Forelimb muscle (tissue), 1 donor: ENCODE measurements around the gene OR52B6. TPM values are rescaled to one million over a fixed set of nuclear protein-coding genes. Genes with fewer than 3 reads are reported as not detected.
A peak's percentile ranks its signal among the peaks of the same experiment; 100 is the strongest.
"Not testable (repeated sequence)": the region's sequence is repeated elsewhere in the genome, so short reads cannot be mapped to it uniquely, and the experiment has no call there.

Source experiments
- DNase-seq: peaks from one replicate; pipeline ENCODE4 v3.0.0-alpha.2; 2013; ENCODE audit warnings: low read depth
- polyA plus RNA-seq: library from polyadenylated mRNA; unstranded; fragments of 120-200 nt; gene quantifications from one replicate; pipeline ENCODE4 v1.2.1, GENCODE V29; 2013; ENCODE audit not compliant: insufficient read length

Gene OR52B6
- polyA plus RNA-seq, 1 donor, result not detected

DNA sequence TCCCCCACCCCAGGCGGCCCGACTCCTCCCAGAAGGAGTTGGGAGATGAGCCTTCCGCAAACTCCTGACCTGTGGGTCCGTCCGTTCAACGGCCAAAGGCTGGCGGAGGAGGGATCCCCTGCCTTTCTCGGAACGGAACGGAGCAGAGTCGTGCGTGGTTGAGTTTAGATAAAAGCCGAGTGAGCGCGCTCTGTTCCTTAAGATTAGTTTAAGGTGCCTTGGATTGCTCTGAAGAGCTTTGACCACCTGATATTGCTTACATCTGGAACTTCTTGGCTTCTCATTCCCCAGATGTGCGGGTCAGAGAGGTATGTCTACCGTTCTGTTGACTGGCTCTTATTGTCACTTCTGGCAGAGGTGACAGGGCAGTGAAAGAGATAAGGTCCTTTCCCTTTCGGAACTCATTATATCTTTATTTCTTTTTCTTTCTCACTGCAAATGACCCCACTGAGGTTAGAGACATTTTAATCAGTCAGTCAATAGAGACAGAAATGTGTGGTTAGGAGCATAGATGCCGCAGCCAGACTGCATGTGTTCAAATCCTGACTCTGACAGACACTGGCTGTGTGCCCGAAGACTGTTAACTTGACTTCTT is 16.0 kb downstream of the OR52B6 start, which contains the start of gene TRIM6:
TSS of gene TRIM6 (plus strand) at position 31 of the 595 bp plus-strand sequence. CDS start at position 292, 261 bp downstream.
- DNase-seq, result no peak

DNA sequence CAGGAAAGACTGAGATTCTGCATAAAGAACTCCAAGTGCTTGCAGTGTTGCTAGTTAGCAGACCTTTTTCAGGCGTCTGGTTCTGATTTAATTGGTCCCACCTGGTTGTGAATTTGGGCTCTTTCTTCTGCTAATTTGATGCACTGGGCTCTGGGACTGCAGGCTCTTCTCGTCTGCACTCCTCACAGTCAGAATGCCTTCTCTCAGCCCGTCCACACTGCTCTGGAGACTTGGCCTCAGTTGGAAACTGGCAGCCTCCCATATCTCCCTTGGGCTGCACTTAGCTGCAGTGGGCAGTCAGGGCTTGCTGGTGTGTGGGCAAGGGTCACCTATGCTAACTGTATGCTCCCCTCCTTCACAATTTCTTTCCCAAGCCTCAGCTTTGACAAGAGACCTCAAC is 17.3 kb downstream of the OR52B6 start:
- DNase-seq, result no peak

DNA sequence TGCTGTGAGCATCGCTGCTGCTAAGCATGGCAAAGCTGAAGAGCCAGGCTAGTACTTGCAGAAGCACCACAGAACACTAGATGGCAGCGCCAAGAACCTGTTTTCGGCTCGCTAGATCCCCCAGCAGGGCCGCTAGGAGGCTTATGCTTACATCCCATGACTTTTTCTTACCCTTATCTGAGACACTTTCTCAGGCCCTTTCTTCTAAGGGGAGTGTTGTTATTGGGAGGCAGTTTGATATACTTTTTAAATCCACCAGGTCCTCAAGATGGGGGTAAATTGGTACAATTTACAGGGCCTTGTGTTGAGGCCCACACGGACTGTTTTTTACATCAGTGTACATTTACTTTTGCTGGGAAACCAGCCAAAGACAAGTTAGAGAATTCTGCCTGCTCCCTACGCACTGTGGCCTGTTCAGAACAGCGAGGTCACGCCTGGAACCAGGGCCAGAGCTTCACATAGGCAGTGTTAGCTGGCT is 19.7 kb downstream of the OR52B6 start:
- DNase-seq, result no peak

DNA sequence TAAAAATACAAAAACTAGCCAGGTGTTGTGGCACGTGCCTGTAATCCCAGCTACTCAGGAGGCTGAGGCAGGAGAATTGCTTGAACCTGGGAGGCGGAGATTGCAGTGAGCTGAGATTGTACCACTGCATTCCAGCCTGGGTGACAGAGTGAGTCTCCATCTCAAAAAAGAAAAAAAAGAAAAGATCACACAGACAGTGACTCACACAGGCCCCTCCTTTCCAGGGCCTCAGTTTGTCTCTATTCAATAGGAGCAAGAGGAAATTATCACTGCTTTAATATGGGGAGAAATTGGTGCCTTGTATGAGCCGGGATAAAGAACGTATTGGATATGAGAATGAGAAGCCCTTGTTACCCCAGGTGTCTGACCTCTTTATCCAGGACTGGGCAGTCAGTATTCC is 22.1 kb downstream of the OR52B6 start:
- not testable (repeated sequence) for DNase-seq

DNA sequence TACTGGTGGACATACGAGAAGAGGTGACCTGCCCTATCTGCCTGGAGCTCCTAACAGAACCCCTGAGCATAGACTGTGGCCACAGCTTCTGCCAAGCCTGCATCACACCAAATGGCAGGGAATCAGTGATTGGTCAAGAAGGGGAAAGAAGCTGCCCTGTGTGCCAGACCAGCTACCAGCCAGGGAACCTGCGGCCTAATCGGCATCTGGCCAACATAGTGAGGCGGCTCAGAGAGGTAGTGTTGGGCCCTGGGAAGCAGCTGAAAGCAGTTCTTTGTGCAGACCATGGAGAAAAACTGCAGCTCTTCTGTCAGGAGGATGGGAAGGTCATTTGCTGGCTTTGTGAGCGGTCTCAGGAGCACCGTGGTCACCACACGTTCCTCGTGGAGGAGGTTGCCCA is 22.6 kb downstream of the OR52B6 start:
- no peak for DNase-seq

DNA sequence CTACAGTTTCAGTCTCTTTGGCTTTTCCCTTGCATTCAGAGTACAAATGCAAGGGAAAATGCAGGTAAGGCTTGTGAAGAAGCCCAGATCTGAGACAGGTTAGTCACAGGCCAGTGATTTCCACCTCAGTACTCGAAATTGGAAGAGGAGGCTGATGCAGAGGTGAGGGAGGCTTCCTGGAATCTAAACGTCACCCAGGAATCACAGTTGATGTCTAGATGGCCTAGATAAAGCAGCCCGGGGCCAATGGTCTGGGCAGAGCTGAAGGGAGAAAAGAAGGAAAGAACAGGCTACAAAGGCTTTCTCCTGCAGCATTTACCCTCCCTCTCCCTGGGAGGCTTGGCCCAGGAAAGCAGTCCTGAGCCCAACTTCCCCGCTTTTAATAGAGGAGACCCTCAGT is 24.2 kb downstream of the OR52B6 start:
- no peak for DNase-seq

DNA sequence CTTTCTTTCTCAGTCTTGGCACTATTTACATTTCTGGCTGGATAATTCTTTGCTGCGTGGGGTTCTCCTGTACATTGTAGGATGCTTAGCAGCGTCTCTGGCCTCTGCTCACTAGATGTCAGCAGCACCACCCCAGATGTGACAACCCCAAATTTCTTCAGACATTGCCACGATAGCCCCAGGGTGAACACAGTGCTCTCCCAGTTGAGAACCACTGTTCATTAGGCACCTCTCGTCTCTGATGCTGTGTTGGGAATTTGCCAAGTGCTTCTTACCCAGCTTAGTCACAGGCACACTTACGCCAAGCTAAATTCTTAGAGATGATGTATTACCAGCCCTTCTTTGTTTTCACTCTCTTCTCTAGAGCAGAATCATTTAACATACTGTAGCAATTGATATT is 25.2 kb downstream of the OR52B6 start:
- no peak for DNase-seq

DNA sequence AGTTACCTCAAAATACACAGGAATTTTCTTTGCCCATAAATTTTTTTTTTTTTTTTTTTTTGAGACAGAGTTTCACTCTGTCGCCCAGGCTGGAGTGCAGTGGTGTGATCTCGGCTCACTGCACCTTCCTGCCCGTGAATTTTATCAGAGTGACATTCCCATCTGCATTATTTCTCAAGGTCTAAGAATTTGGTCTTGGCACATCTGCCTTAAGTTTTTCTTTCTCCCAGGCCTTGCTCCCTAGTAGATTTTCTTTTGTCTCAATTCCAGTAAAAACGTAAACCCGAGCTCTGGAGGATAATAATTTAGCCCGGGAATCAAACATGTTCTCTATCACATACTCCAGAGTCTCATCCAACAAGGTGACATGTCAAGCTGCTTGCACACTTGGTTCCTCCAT is 28.1 kb downstream of the OR52B6 start:
- no peak for DNase-seq

DNA sequence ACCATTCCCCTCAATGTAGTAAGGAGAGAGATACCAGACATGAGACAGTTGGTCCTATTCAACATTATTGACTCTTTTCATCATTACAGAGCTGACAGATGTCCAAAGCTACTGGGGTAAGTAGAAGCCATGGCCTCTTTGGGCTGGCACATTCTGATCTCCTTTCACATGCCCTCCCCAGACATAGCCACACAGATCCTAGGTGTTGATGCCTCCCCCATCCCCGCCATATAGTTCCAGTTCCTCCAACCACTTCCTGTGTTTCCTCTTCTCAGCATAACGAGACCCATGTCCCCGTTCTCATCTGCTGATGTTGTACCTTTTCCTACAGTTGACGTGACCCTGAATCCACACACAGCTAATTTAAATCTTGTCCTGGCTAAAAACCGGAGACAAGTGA is 29.8 kb downstream of the OR52B6 start:
- DNase-seq, result no peak

DNA sequence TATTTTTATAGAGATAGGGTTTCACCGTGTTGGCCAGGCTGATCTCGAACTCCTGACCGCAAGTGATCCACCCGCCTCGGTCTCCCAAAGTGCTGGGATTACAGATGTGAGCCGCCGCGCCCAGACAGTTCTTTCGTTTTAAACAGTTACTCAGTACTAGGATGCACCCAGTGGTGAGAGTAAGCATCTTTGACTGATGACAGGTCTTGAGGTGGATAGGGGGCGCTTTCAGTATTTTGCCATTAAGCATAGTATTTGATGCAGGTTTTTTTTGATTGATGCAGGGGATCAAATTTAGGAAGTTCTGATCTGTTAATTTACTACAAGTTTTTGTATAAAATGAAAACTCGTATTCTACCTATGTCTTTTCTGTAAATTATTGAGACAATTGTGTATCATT is 30.9 kb downstream of the OR52B6 start:
- DNase-seq, result no peak

DNA sequence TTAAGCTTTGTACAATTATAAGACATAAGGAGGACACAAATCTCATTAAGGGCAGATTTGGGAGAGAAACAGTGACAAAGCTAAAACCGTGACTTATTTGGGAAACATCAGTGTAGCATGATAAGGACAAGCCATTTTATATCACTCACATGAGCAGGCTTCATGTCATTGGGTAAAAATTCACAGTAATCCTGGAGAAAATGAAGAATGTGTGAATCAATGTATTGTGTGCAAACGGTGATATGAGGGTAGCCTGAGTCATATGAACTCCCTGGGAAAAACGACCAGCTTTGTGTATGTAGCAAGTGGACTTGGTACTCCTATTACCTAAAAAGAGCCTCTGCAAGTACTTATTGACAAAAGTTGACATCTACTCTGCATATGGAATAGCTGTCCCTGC is 38.1 kb downstream of the OR52B6 start:
- no peak for DNase-seq

DNA sequence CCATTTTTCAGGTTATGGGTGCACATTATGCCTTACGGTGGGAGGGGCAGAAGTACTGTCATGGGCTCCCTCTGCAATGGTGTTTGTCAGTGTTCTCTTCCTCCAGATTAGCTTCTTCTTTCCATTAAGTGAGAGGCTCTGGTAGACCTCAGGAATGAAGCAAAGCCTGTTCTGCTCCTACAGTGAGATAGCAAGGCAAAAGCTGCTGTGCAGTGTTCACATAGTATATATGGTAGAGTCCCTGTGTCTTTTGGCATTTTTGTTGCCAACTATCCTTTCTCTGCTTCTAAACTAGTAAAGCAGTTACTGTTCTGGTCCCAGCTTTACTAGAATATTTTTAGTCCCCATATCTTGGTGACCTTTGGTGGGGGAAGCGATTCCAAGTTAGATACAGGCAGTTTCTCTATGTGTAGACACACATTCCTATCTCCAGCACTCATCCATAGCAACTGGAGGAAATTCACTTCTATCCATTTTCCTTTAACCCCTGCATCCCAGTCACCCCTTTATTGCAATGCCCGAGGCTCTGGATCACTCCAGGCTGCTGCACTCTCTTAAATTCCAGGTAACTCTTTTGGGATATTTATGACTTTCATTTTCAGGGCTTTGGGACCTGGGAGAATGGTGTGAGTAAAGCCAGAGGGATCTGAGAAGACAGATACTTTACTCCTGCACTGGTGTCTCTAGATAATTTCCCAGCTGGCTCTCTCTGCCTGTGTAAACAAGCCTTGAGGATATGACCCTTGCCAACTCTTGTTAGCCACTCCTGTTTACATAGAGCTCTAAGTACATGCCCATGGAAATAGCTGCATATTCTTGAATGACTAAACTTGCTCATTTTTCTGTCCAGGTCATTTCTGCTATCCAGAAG is 40.2 kb downstream of the OR52B6 start:
- DNase-seq, result no peak

DNA sequence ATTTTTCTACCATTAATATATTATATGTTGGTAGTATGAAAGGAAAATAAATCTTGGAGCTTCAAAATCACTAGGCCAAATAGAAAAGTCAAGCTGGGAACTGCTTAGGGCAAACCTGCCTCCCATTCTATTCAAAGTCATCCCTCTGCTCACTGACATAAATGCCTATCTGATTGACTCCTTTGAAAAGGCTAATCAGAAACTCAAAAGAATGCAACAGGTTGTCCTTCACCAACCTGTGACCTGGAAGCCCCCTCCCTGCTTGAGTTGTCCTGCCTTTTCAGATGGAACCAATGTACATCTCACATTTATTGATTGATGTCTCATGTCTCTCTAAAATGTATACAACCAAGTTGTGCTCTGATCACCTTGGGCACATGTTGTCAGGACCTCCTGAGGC is 40.9 kb downstream of the OR52B6 start:
- no peak for DNase-seq

DNA sequence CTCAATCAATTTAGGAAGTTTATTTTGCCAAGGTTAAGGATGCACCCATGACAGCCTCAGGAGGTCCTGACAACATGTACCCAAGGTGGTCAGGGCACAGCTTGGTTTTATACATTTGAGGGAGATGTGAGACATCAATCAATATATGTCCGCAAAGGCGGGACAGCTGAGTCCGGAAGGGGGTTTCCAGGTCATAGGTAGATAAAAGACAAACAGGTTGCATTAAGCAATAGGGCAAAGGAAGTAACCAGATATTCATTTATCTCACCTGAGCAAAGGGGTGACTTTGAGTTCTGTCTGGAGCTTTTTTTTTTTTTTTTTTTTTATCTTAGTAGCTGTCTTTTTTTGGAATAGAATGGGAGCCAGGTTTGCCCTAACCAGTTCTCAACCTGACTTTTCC is 42.1 kb downstream of the OR52B6 start:
- DNase-seq, result no peak

DNA sequence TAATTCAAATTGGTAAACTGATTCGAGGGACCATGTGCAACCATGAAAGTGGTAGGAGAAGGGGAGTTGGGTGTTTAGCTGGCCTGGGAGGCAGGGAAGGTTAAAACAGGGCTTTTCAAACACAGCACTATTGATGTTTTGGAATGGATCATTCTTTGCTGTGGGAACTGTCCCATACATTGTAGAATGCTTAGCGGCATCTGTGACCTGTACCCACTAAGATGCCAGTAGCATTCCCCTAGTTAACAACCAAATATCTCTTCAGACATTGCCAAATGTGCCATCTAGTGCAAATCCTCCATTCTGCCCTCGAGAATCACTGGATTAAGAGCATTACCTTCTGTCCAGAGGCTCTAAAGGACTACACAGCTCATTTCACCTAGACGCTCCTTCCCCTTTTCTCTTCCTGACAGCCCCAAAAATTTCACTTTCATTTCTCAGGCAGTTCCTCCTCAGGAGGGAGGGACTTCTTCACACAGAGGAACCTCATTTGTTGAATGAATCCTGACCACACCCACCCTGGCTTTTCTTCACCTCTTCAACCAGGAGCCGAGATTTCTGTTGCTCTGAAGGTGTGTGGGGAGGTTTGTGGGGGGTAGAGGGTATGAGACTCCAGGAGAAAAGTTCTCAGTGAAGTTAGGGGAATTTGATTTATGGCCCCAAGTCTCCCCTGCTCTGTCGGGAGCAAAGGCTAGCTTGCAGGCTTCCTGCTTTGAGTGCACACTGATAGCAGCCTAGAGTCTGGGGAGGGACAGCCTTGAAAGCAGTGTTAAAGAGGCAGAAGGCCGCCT is 44.0 kb downstream of the OR52B6 start, which contains the start of gene TRIM34:
TSS of gene TRIM34 (plus strand) at position 513 of the 791 bp plus-strand sequence. CDS start 7,331 bp downstream, outside the sequence.
- DNase-seq, result peak; percentile 71

DNA sequence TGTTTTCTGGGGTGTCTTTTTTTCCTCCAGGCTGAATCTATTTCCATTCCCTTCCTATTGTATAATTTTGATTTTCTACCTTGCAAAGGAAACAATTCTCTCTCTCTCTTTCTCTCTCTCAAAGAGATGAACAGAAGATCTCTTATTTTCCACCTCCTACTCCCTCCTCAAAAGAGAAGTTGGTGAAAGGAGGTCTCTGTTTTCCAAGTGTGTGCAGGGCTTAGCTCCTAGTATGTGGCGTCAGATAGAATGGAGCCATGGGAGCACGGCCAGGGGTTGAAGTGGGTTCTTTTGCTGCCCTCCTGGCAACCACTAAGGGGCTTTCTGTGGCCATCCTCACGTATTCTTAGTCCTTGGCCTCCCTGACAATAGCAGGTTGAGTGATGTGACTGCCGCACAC is 44.6 kb downstream of the OR52B6 start:
- DNase-seq, result no peak

DNA sequence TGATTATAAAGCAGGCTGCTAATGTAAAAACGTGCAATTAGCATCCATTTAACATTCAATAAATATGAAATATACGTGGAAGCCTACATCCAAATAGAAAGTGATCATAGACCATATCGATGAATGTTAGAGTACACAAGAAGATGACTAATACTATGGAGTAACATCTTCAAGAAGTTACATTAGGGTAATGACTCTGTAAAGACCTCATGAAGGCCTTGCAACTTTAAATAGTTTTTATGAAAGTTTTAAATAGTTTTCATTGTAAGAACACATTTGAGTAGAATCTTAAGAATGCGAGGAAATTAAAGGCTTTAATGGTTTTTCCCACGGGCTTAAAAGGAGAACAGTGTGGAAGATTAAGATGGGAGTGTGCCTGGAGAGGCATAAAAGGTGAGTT is 45.5 kb downstream of the OR52B6 start:
- DNase-seq, result no peak

DNA sequence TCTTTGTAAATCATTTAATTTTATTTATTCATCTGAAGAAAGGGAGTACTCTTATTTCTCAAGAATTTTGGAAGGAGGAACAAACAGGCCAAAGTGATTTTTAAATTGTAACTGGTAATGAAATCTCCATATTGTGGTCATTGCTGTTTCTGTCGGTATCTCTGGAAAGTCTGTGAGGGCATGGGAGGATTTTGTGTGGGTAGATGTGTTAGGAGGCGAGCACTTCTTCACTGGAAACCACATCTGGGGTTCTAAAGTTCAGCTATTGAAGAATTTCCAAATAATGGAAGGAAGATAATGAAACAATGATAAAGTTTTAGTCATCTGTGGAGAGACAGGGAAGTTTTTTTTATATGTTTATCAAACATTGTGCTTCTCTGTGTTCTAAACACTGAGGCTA is 50.7 kb downstream of the OR52B6 start:
- no peak for DNase-seq
